ENCODE measurements around the gene RNF227.

- TF ChIP-seq CTCF (conservative IDR thresholded peaks at IDR 0.05; ENCODE audit: low read length) (no peak), EZH2phosphoT487 (IDR thresholded peaks at IDR 0.05; ENCODE audit: borderline replicate concordance, low read depth, low read length) (no peak)
Measured at GRCh38 chr17:7875804-7876370, 40.2 kb downstream of the RNF227 start.

All from OCI-LY7 (cell line).